Panc1 (cell line): ENCODE measurements around the gene CRTC1. TPM values are rescaled to one million over a fixed set of nuclear protein-coding genes. Genes with fewer than 3 reads are reported as not detected.

Source experiments
- ATAC-seq: fragments of 200-7000 bp; cut with Tn5 transposase; 2 replicates; pipeline ENCODE4 v1.9.1; 2020; ENCODE audit warnings: mild to moderate bottlenecking, moderate library complexity
- BruUV-seq: library from RNA; stranded (reverse); fragments of 400-500 nt; replicated peaks from 2 replicates; lab custom pipeline; 2021; lab: Mats Ljungman, UMichigan
- CTCF ChIA-PET: fragments of 300-600 bp; sonication (Branson Sonifier 250); formaldehyde crosslinking; loops from one replicate; lab custom pipeline; 2022; ENCODE audit warnings: antibody characterized with exemption; lab: Charles Lee
- POLR2A ChIA-PET: fragments of 300-600 bp; sonication (Branson Sonifier 250); formaldehyde crosslinking; loops from one replicate; lab custom pipeline; 2022; ENCODE audit warnings: antibody characterized with exemption; lab: Charles Lee
- DNase-seq: peaks from one replicate; pipeline ENCODE4 v3.0.0-alpha.2; 2010; ENCODE audit warnings: low read depth, low spot score
- H3K27ac ChIP-seq: 2 replicates; pipeline ENCODE4 v1.5.1; 2011; ENCODE audit warnings: mild to moderate bottlenecking, low read length, inconsistent platforms
- H3K27me3 ChIP-seq: fragments of 200-500 bp; sonication (Bioruptor generic); 2 replicates; pipeline ENCODE4 v1.6.0; 2014; ENCODE audit warnings: low read length, inconsistent platforms; ENCODE audit not compliant: control insufficient read depth, insufficient read depth
- H3K36me3 ChIP-seq: fragments of 200-500 bp; sonication (Bioruptor generic); 2 replicates; pipeline ENCODE4 v1.5.1; 2014; ENCODE audit warnings: inconsistent platforms, mild to moderate bottlenecking, low read length, moderate library complexity; ENCODE audit not compliant: control insufficient read depth, insufficient read depth
- H3K4me1 ChIP-seq: 2 replicates; pipeline ENCODE4 v1.5.1; 2011; ENCODE audit warnings: inconsistent platforms, mild to moderate bottlenecking, low read length, moderate library complexity; ENCODE audit not compliant: control insufficient read depth, insufficient read depth
- H3K4me3 ChIP-seq, 2 experiments: 2 replicates each; pipeline ENCODE4 v1.5.1; 2011 to 2012; ENCODE audit warnings: low read depth in 2 of 2, low read length in 2 of 2, mild to moderate bottlenecking in 2 of 2, inconsistent platforms in 1 of 2, moderate library complexity in 1 of 2
- H3K9me3 ChIP-seq: fragments of 200-500 bp; sonication (Bioruptor generic); 2 replicates; pipeline ENCODE4 v1.5.1; 2014; ENCODE audit warnings: low read depth, mild to moderate bottlenecking, inconsistent platforms, low read length, moderate library complexity; ENCODE audit not compliant: control insufficient read depth, insufficient read depth
- CTCF ChIP-seq: fragments of 450-650 bp; IDR thresholded peaks from 2 replicates; pipeline ENCODE4 v1.5.1; 2017; ENCODE audit warnings: mild to moderate bottlenecking
- POLR2AphosphoS5 ChIP-seq: IDR thresholded peaks from 2 replicates; pipeline ENCODE4 v1.6.1; 2012; ENCODE audit warnings: mild to moderate bottlenecking, low read depth, low read length, moderate library complexity
- REST ChIP-seq, 2 experiments: IDR thresholded peaks; 2 replicates each; pipeline ENCODE4 v1.6.1; 2011 to 2012; ENCODE audit warnings: low read depth in 2 of 2, control low read depth in 1 of 2, low read length in 1 of 2, mild to moderate bottlenecking in 1 of 2, moderate library complexity in 1 of 2; ENCODE audit not compliant: insufficient read depth in 1 of 2
- SIN3A ChIP-seq: IDR thresholded peaks from 2 replicates; pipeline ENCODE4 v1.6.1; 2012; ENCODE audit warnings: low read depth, mild to moderate bottlenecking, low read length, moderate library complexity, borderline replicate concordance; ENCODE audit not compliant: insufficient read depth
- TCF7L2 ChIP-seq: IDR thresholded peaks from 2 replicates; pipeline ENCODE4 v1.6.1; 2011; ENCODE audit warnings: mild to moderate bottlenecking, low read depth, low read length, inconsistent platforms
- in situ Hi-C: cut with HindIII; loops from 2 replicates; pipeline ENCODE4 v1.10.0; 2016; ENCODE audit warnings: low sequenced_read_pairs, low pct_unique_long_range_greater_than_20kb
- intact Hi-C: fragments of 100-400 bp; cut with micrococcal nuclease; formaldehyde crosslinking; loops from one replicate; pipeline ENCODE4 v1.10.0; 2022; ENCODE audit not compliant: unreplicated experiment
- total RNA-seq: library from RNA; stranded (reverse); gene quantifications from one replicate; pipeline ENCODE4 v1.2.1, GENCODE V29; 2021; ENCODE audit not compliant: unreplicated experiment

Gene CRTC1
- total RNA-seq, 1 experiment from 2014 or later: 18.2 TPM

GRCh38 chr19:18700501-18701249 lies 17.2 kb downstream of the CRTC1 start:
- no peaks in the 10 kb centered on the region for H3K36me3 ChIP-seq
- ATAC-seq (peak; percentile 96), DNase-seq (no peak)
- peaks cover 21% of the 10 kb centered on the region for H3K4me1 ChIP-seq
- 0 out of 2 replicates have a peak, but pooled peaks have one; percentile 26 for TF ChIP-seq TCF7L2
- no peak for TF ChIP-seq REST (IDR thresholded peaks at IDR 0.05; ENCODE audit: insufficient read depth in 1 of 2, low read depth in 2 of 2, low read length in 1 of 2)
- intact Hi-C loops (no loop called here), in situ Hi-C loops (no loop called here)
- H3K27me3 ChIP-seq: no peaks in the 10 kb centered on the region
- ChIA-PET POLR2A (no interaction called here), CTCF (no interaction called here)
- peak overlapping the region; percentile 42 to 72 for H3K4me3 ChIP-seq
- BruUV-seq: no TSS peak
- H3K9me3 ChIP-seq: no peaks in the 10 kb centered on the region
- H3K27ac ChIP-seq: peak overlapping the region; percentile 48; the same call in 1 of the 2 replicates

- POLR2A ChIA-PET: interaction anchor here (0.7 kb wide), 1 partner anchor 57 kb away, joined by 6 read pairs; no protein-coding TSS in a partner anchor
Observed at GRCh38 chr19:18701250-18701608, 17.7 kb downstream of the CRTC1 start.

More at GRCh38 chr19:18701250-18701608, 17.7 kb downstream of the CRTC1 start:
- no TSS peak for BruUV-seq
- Histone ChIP-seq H3K4me1 (peaks cover 21% of the 10 kb centered on the region), H3K9me3 (no peaks in the 10 kb centered on the region), H3K4me3 (peak overlapping the region; percentile 42 to 72), H3K36me3 (no peaks in the 10 kb centered on the region), H3K27ac (no peak overlapping the region), H3K27me3 (no peaks in the 10 kb centered on the region)
- in situ Hi-C loops (no loop called here), intact Hi-C loops (no loop called here)
- CTCF ChIA-PET: no interaction called here
- no peak for DNase-seq
- peak; percentile 32 for ATAC-seq
- TF ChIP-seq REST (IDR thresholded peaks at IDR 0.05; ENCODE audit: insufficient read depth in 1 of 2, low read depth in 2 of 2, low read length in 1 of 2): no peak
- TF ChIP-seq CTCF: no peak
- TF ChIP-seq POLR2AphosphoS5: no peak
- no peak for TF ChIP-seq SIN3A
- TF ChIP-seq TCF7L2: no peak
